GM19025 (cell line): ENCODE results near the gene ZNRF1.
"Not testable (repeated sequence)": the region's sequence is repeated elsewhere in the genome, so short reads cannot be mapped to it uniquely, and the experiment has no call there.

Source experiments
- ATAC-seq: cut with Tn5 transposase; IDR thresholded peaks from one replicate; pipeline ENCODE4 v1.9.1; 2021; ENCODE audit warnings: mild to moderate bottlenecking, low read depth, moderate library complexity; ENCODE audit not compliant: unreplicated experiment

Gene ZNRF1

DNA sequence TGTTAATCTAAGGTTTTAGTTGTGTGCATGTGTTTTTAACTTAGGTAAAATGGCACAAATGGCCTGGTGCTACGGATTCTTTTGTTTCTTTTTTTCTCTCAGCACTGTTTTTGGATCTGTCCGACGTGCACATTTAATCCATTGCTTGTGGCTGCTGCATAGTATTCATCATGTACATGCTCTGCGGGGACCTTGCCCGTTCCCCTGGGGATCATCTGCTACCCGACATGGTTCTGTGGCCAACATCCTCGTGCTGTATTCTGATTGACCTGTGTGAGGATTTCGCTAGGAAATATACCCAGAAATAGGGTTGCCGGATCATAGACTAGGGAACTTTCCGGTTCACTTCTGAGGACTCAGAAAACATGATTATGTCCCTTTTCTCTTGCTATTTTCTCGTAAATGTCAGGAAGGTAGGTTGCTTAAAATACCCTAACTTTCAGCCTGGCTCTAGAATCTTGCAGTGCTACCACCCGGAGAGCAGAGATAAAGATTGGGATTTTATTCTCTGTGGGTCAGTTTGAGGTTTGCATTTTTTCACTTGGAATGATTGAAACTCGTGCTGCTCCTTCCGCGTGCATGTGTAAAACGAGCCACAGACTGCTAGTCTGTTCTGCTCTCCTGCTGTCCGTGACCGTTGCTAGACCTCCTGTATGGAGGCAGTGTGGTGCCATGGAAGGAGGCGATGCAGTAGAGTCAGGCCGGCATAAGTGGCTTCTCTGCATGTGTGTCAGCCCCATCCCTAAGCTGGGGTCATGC, 74.9 kb downstream of the ZNRF1 start:
- ATAC-seq, result no peak

DNA sequence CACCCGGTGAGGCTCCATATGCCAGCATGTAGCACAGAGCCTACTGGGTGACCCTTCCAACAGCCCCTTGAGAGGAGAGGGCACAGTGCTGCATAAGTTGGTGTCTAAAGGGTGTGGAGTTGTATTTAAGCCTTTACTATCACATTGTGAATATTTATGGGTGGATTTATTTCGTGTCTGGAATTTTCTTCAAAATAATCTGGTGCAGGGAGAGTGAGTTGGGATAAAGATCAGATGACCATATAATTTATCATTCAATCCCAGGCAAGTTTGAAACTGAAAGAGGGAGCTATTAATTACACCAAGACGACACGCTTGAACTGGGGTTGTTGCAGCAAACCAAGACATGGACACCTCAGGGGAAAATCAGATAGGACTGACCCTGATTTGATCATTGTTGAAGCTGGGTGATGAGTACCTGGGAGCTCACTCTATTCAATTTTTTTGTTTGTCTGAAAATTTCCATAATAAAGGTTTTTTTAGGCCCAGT, 75.5 kb downstream of the ZNRF1 start:
- no peak for ATAC-seq

DNA sequence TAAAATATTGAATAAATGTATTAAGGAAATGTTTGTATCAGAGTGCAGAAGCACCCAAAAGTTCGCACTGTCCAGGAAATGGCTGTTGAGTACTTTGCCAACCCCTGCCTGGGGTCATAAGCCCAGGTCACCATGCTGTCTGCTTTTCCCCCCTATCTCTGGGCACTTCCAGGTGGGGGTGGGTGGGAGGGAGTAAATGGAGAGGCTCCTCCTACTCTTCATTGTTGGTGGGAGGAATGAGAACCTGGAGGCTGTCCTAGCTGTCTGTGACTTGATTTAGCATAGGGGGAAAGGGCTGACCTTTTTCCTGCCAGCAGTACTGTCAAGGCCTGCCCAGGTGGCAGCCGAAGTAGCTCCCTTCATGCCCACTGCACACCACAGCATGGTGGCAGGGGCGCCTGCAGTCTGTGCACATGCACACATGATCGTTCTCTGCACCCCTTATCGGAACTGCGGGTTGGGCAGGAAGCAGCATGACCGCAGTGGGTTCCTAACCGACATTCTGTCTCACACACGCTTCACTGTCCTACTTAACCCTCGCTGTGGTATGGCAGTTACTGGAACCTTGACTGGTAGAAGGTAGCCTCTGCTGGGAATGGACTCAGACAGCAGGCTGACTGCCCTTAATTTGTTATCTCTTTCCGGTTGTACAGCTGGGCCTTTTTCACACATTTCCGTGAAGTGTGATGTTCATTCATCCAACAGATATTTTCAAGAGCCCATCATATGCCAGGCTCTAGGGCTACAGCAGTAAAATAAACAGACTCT, 76.3 kb downstream of the ZNRF1 start:
- ATAC-seq, result peak; percentile 98

DNA sequence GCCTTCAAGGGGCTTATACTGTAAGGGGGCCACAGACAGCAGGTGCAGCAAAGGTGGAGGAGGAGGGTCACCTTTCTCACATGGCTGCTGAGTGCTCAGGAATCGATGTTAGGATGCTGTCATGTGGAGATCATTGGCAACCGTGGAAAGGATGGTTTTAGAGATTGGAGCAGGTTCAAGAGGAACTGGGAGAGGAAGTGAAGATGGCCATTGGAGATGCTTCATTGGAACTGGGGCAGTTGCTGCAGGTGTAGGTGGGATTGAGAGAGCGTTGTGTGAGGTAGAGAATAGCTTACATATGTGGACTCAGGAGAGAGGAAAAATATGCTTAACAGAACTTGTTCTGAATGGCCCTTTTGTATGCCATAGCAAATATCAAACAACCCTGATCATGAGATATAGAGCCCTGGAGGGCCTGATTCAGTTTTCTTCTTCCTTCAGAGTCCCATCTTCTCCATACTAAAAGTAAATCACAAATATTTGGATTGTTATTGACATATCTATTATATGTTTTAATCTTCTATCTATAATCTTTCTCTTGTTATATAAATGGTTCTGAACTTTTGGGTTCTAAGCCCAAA, 77.0 kb downstream of the ZNRF1 start:
- ATAC-seq, result no peak

DNA sequence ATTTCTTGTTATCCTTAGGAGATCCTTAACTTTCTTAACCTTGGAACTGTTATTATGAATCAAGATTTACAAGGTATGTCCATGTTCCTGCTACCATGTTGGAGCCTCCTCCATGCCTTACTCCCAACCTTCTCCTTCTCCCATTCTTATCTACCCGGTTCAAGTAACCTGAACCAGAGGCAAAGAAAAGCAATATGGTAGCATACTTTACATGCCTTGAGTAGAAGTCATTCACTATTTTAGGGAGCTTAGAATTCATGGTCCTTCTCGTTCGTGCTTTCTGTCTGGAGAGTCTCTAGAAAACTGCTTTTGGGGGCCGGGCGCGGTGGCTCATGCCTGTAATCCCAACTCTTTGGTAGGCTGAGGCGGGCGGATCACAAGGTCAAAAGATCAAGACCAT, 80.1 kb downstream of the ZNRF1 start:
- no peak for ATAC-seq

DNA sequence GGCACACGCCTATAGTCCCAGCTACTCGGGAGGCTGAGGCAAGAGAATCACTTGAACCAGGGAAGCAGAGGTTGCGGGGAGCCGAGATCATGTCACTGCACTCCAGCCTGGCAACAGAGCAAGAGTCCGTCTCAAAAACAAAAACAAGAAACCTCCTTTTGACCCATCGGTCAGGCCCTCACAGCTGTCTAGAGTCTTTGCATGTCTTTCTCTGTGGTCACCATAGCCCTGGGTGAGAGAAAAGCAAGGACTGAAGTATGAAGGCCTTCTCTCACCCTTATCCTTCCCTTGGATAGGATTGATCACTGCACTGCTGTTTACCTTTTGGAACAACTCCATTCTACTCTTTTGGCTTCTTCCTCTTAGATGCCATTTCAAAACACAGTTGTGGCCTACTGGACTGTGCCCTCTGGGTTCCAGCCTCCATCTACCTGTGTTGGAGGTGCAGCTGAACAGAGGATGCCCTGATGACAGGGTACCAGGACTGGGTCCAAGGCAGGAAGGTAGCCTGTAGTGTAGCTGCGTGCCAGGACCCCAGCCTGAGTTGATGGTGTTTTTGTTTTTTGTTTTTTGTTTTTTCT, 80.6 kb downstream of the ZNRF1 start:
- ATAC-seq, result no peak

DNA sequence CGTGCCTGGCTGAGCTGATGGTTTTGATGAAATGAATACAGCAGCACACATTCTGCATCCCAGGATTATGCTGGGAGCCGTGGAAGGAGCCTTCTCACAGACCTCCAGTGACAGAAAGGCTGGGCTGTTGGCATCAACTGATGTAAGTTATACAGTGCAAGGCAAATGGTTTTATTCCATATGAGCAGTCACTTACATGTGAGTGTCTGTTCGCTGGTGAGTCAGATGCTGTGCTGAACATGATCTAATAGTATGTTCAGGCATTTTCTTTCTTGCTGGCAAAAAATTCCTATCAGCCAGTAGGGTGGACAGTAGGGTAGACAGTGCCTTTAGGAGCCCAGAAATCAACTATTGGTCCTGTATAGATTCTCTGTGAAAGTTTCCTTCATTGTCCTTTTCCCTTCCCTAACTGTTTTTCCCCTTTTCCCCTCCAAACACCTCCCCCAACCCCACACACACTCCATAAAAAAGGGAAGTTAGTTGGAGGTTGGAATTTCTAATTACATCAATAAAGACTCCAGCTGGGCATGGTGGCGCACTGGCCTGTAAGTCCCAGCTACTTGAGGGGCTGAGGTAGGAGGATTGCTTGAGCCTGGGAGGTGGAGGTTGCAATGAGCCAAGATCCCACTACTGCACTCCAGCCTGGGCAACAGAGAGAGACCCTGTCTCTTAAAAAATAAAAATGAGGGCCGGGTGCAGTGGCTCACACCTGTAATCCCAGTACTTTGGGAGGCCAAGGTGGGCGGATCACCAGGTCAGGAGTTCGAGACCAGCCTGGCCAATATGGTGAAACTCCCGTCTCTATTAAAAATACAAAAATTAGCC, 81.6 kb downstream of the ZNRF1 start:
- ATAC-seq, result no peak

DNA sequence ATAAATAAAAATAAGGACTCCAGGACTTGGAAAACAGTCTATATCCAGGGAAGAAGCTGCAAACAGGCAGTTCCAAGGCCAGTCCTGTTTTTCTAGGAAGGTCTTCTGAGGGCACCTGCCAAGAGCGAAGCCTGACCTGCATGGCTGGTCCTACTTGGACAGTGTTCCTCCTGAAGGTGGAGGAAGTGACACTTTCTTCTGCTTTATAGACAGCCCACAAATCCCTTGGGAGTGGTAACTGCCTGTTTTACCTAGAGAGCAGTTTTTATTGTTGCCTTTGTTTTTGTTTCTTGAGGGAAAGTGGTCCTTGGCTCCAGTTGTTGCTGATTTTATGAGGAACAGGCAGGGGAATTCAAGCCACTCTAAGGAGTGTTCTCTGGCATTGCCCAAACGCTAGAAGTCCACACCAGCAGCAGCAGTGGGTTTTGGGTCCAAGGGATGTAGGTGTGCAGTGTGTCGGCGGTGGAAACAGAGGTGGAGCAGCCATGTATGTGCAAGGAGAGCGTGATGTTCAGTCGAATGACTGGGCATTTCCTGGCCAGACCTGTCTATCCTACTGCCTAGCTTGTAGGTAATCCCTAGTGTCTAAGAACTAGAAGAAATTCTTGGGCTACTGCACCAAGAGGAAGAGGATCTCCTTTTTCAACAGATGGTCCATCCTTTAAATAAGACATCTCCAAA, 82.5 kb downstream of the ZNRF1 start:
- ATAC-seq, result no peak

DNA sequence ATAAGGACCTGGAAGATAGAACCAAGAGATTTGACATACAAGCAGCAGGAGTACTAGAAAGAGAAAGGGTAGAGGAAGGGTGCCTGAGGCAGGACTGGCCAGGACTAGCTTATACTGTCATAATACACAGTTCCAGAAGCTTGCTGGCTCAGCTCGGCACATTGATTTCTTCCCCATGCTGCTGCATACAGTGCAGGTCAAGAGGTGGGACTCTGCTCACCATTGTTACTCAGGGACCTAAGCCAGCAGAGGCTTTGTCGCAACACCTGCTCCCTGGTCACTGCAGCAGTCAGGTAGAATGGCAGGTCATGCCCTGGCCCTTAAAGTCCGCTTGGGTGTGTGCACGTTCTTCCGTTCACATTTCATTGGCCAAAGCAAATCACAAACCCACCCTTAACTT, 85.0 kb downstream of the ZNRF1 start:
- no peak for ATAC-seq

DNA sequence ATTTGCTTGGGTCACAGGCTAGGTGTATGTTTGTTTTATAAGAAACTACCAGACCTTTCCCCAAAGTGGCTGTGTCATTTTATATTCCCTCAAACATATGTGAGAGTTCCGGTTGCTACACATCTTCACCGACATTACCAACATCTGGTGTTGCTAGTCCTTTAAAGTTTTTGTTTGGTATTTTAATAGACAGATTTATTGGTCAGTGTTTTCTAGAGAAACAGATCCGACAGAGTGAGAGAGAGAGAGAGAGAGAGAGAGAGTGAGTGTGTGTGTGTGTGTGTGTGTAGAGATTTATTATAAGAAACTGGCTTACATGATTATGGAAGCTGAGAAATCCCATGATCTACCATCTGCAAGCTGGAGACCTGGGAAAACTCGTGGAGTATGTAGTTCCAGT, 86.7 kb downstream of the ZNRF1 start:
- ATAC-seq, result no peak

DNA sequence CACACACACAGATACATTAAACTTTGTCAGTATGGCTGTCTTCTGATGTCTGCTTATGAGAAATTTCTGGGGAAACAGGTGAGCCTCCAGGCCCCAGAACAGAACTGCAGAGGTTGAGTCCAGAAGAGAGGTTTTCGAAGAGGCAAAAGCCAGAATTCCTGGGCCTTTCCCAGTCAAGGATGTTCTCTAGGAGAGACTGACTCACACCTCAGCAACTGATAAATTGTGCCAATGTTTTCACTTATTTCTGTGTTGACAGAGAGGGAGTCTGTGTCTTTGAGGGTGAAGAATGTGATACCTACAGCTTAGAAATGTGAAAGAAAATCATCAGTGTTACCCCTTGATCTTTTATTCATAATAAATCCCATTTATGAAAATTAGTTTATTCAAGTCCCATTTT, 87.5 kb downstream of the ZNRF1 start:
- no peak for ATAC-seq

DNA sequence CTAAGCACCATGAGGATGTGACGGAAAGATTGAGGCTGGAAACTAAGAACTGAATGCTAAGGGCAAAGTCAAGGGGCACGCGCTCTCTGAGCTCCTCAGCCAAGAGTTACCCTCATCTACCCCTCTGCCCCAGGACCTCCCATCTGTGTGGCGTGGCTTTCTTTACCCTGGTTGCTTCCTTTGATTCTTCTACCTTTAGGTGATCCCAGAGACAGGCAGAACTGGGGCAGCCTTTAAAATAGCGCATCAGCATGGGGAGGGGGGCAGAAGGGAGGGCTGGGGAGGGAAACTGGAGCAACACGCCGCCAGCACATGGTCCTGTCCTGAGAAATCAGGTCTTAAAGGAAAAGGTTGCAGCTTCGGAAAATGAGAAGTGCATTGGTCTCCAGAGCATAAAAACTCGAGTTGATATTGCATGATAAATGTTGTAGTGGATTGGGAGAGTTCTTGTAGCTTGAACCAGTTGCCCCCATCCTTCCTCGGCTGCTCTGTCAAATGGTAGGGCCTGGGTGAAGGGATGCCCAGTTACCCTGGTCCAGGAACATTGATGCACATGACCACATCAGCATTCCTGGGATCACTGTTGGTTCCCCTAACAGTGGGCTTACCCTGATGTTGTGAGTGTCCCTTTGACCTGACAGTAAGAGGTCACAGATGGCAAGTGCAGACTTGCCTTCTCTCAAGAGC, 88.0 kb downstream of the ZNRF1 start:
- no peak for ATAC-seq

DNA sequence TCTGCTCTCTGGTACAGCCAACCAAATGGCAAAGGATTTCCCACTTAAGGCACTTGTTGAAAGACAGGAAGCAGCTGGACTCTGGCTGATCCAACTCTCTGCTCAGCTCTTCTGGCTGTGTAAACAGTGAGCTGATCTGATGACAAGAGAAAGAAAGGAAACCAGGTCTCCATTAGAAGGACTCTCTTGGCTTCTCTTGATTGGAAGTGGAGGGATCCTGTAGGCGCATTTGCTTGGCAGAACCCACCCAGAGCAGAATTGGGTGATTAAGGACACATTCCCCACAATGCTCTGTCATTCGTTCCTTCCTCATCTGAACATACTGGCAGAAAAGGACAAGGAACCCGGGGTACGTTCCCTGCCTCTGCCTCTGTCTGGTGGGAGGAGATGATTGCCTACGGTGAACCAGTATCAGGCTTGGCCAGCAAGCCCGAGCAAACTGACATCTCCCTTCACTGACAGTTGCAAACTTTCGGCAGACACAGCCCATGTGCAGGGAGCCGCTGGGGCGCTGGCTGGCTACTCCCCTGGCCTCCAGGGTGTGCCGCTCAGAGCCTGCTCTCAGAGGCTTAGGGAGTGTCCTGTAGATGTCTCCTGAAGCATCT, 88.7 kb downstream of the ZNRF1 start:
- ATAC-seq, result no peak

DNA sequence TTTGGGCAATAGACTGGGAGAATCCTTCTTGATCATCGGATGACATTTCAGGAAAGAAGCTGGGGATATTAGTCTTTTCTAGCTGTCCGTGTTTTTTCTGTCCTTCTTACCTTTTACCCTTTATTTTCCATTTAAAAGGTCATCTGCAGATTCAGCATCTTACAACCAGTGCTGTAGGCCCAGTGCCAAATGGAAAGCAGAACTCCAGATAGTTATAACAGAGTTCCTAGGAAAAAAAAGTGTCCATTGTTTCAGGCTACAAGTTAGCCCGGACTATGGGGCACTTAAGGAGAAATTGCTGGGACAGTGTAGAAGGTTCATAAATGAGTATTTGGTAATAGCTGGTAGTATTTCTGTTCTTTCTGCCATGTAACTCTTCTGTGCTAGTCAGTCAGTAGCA, 89.4 kb downstream of the ZNRF1 start:
- no peak for ATAC-seq

DNA sequence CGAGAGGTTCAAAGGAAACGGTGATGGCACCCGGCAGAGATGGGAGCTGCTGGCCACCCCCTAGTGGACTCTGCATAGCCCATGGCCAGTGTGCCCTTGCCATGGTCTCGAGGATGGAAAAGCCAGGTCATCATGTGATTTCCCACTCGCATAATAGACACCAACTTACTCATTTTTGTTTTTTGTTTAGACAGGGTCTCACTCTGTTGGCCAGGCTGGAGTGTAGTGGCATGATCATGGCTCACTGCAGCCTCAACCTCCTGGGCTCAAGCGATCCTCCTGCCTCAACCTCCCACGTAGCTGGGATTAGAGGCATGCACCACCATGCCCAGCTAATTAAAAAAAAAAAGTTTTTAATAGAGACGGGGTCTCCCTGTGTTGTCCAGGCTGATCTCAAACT, 90.1 kb downstream of the ZNRF1 start:
- ATAC-seq, result no peak

DNA sequence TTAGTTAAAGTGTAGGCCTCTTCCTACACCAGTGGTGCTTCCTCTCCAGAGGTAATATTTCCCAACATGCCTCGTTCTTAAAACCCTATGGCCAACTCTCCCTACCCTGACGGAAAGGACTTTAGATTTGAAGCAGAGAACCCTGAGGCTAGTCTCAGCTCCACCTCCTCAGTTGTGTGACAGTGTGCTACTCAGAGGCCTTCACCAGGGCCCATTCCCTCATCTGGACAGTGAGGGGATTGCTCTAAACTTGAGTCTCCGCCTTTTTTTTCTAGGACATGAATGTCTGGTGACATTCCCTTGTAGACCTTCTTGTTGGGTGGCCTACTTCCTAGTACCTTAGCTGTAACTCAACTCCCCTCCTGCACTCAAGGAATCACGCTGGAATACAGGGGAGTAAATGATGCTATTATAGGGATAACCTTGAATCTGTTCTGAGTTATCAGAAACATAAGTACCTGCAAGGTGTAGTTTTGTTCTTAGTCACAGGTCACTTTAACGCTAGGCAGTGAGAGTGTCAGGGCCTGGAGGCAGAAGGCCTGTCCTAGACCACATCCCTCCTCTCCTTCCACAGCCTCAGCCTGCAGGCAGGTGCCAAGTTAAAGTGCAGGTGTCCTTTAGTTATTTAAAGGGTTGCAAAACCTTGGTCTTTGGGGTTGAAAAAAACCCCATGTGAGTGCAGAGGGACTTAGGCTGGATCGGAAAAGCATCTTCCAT, 90.8 kb downstream of the ZNRF1 start:
- ATAC-seq, result no peak

DNA sequence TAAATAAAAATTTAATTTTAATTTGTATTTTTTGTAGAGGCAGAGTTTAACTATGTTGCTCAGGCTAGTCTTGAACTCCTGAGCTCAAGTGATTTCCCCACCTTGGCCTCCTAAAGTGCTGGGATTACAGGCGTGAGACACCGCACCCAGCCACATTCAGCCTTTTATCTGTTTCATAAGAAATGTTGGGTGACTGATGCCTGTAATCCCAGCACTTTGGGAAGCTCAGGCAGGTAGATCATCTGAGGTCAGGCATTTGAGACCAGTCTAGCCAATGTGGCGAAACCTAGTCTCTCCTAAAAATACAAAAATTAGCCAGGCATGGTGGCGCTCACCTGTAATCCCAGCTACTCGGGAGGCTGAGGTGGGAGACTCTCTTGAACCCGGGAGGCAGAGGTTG, 92.1 kb downstream of the ZNRF1 start:
- ATAC-seq, result not testable (repeated sequence)

DNA sequence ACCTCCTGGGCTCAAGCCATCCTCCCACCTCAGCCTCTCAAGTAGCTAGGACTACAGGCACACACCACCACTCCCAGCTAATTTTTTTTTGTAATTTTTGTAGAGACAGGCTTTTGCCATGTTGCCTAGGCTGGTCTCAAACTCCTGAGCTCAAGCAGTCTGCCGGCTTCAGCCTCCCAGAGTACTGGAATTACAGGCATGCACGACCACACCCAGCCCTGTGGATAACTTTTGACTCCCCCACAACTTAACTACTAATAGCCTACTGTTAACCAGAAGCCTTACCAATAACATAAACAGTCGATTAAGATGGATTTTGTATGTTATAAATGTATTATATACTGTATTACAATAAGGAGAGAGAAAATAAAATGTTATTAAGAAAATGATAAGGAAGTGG, 92.8 kb downstream of the ZNRF1 start:
- not testable (repeated sequence) for ATAC-seq
